AG09309 (cell line): Measurements from ENCODE around the gene UBE2I.
"Not testable (repeated sequence)": the region's sequence is repeated elsewhere in the genome, so short reads cannot be mapped to it uniquely, and the experiment has no call there.

ENCODE experiments used
- DNase-seq: peaks from one replicate; pipeline ENCODE4 v3.0.0-alpha.2; 2010; ENCODE audit warnings: low read depth
- H3K4me3 ChIP-seq: 2 replicates; pipeline ENCODE4 v1.5.1; 2011; ENCODE audit warnings: mild to moderate bottlenecking, low read depth, low read length, moderate library complexity; ENCODE audit not compliant: control insufficient read depth
- TF ChIP-seq, protein P1 (sequence below): IDR thresholded peaks from 2 replicates; pipeline ENCODE4 v1.5.1; 2011; ENCODE audit warnings: mild to moderate bottlenecking, low read depth, low read length, inconsistent platforms; ENCODE audit not compliant: insufficient read depth, control insufficient read depth; ENCODE audit errors: missing control alignments

UBE2I gene

GRCh38 chr16:1263591-1264344, 45.7 kb upstream of the UBE2I start:
- TF ChIP-seq, protein P1, sequence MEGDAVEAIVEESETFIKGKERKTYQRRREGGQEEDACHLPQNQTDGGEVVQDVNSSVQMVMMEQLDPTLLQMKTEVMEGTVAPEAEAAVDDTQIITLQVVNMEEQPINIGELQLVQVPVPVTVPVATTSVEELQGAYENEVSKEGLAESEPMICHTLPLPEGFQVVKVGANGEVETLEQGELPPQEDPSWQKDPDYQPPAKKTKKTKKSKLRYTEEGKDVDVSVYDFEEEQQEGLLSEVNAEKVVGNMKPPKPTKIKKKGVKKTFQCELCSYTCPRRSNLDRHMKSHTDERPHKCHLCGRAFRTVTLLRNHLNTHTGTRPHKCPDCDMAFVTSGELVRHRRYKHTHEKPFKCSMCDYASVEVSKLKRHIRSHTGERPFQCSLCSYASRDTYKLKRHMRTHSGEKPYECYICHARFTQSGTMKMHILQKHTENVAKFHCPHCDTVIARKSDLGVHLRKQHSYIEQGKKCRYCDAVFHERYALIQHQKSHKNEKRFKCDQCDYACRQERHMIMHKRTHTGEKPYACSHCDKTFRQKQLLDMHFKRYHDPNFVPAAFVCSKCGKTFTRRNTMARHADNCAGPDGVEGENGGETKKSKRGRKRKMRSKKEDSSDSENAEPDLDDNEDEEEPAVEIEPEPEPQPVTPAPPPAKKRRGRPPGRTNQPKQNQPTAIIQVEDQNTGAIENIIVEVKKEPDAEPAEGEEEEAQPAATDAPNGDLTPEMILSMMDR, result no peak
- no peak overlapping the region for H3K4me3 ChIP-seq
- no peak for DNase-seq

- no peak for DNase-seq
- TF ChIP-seq, protein P1, result no peak
- H3K4me3 ChIP-seq, result no peak overlapping the region
Measured at GRCh38 chr16:1264345-1265089, 44.9 kb upstream of the UBE2I start.

GRCh38 chr16:1265090-1265630, 44.3 kb upstream of the UBE2I start:
- TF ChIP-seq, protein P1, result no peak
- DNase-seq, result no peak
- no peak overlapping the region for H3K4me3 ChIP-seq

DNA sequence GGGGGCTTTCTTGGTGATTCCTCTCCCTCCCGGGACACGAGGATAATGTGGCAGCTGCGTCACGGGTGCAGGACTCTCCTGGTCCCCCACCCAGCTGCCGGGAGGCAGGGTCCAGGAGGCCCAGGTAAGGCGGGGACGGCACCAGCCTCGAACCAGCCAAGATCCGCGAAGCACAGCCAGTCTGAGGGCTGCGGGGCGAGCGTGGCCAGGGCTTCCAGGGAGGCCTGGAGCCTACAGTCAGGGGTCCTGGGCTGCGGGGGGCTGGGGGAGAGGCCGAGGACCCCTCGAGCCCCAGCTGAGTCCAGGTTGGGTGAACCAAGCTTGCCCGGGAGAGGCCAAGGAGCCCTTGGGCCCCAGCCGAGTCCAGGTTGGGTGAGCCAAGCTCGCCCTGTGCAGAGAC, 43.6 kb upstream of the UBE2I start:
- DNase-seq, result no peak
- TF ChIP-seq, protein P1, result no peak
- no peak overlapping the region for H3K4me3 ChIP-seq

DNA sequence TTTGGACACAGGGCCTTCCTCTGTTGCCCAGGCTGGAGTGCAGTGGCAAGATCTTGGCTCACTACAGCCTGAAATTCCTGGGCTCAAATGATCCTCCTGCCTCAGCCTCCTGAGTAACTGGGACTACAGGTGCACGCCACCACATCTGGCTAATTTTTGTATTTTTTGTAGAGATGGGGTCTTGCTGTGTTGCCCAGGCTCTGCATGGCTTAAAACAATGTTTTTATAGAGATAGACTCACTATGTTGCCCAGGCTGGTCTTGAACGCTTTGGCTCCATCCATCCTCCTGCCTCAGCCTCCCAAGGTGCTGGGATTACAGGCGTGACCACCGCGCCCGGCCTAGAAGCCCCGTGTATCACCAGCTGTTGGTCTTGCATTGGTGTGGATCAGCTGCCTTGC, 40.0 kb upstream of the UBE2I start:
- H3K4me3 ChIP-seq, DNase-seq: not testable (repeated sequence)

DNA sequence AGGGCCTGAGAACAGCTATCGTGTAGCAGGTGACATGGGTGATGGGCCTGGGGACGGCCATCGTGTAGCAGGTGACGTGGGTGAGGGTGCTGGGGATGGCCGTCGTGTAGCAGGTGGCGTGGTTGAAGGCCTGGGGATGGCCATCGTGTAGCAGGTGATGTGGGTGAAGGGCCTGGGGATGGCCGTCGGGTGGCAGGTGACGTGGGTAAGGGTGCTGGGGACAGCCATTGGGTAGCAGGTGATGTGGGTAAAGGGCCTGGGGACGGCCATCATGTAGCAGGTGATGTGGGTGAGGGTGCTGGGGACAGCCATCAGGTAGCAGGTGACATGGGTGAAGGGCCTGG, 38.1 kb upstream of the UBE2I start:
- no peak for DNase-seq
- no peak overlapping the region for H3K4me3 ChIP-seq
- TF ChIP-seq, protein P1, result no peak

GRCh38 chr16:1271724-1272413, 37.6 kb upstream of the UBE2I start:
- DNase-seq, H3K4me3 ChIP-seq: not testable (repeated sequence)
